K562 treated with DMSO at 1 percent for 12 hours (cell line): Measurements from ENCODE around the gene TPP2. TPM values are rescaled to one million over a fixed set of nuclear protein-coding genes. Genes with fewer than 3 reads are reported as not detected.

Experiments
- total RNA-seq: library from RNA; unstranded; fragments of 300-600 nt; gene quantifications from 2 replicates; pipeline ENCODE4 v1.2.3, GENCODE V29; 2022; ENCODE audit not compliant: insufficient read depth

Gene TPP2
- total RNA-seq = 6.1 and 22.2 TPM in 2 replicates

DNA sequence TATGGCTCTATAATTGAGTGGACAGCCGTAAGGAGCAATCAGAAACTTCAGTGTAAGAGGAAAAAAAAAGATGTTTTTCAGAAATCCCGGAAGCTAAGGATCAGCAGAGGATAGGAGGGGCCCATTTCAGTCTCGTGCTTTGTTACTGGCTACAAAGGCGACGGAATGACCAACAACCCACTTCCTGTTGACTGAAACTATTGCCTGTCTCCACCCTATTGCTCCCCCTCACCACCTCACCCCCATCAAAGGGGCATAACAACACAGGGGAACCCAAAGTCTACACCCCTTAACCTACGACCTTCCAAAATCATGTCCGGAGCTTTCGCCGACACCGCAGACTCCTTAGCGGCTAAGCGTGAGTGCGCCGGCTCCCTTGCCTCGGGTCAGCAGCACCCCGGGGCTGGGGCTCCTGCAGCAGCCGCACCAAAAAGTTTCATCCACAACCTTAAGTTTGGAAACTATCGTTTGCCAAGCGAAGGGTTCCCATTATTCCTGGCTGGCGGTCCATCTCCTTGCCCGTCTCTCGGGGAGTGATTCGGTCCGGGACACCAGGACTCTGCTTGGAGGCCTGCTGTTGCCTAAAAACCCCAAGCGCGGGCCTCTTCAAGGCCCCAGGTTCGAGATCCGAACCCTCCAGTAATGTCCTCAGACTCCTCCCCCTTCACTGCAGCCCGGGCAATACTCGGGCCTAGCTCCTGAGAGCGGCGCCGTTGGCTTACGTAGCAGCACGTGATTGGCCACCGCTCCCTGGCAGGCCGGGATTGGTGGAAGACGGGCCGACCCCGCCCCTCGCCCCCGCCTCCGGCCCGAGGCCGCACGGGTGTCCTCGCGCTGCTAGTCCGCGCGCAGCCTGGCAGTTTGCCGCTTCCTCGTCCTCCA, at the start of gene TPP2:
Gene TPP2, plus strand, starts transcription at position 840 of the 882 bp plus-strand sequence. CDS start 53 bp downstream, outside the sequence.

DNA sequence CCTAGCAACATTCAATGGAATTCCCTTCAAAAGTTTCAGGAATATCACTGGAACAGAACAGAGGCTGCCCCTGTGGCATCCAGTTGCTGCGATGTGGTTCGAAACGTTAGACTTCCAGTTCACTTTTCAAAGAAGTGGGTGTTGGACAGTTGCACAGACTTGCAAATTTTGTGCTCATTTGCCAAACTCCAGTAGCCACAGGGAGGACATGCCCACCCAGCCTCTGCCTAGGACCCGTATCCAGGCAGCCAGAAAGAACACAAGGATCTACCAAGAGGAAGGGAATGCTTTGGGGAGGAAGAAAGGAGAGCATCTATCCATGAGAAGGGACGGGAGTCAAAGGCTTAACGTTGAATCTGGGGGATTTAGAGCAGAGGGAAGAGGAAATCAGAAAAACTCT, 98.2 kb downstream of the TPP2 start, which contains the start of gene METTL21C:
Gene METTL21C, minus strand, starts transcription at position 108 of the 400 bp plus-strand sequence. CDS start 546 bp downstream, outside the sequence.

Other genes with a start within 250 kb of the TPP2 start
- gene FGF14, start 194.9 kb upstream of the TPP2 start, total RNA-seq = not detected in 2 replicates
- gene METTL21C, start 98.1 kb downstream of the TPP2 start, total RNA-seq = not detected in 2 replicates
- 21.2 and 28.0 TPM in 2 replicates for gene TEX30, start 176.8 kb downstream of the TPP2 start, total RNA-seq
- gene POGLUT2, start 202.0 kb downstream of the TPP2 start, total RNA-seq = 12.7 and 23.1 TPM in 2 replicates
- 7.2 and 11.8 TPM in 2 replicates for gene BIVM, start 202.1 kb downstream of the TPP2 start, total RNA-seq
- gene ERCC5, start 249.0 kb downstream of the TPP2 start, total RNA-seq = 13.6 and 29.9 TPM in 2 replicates